ENCODE measurements around the gene NDRG3.
"Not testable (repeated sequence)": the region's sequence is repeated elsewhere in the genome, so short reads cannot be mapped to it uniquely, and the experiment has no call there.

The NDRG3 gene

DNA sequence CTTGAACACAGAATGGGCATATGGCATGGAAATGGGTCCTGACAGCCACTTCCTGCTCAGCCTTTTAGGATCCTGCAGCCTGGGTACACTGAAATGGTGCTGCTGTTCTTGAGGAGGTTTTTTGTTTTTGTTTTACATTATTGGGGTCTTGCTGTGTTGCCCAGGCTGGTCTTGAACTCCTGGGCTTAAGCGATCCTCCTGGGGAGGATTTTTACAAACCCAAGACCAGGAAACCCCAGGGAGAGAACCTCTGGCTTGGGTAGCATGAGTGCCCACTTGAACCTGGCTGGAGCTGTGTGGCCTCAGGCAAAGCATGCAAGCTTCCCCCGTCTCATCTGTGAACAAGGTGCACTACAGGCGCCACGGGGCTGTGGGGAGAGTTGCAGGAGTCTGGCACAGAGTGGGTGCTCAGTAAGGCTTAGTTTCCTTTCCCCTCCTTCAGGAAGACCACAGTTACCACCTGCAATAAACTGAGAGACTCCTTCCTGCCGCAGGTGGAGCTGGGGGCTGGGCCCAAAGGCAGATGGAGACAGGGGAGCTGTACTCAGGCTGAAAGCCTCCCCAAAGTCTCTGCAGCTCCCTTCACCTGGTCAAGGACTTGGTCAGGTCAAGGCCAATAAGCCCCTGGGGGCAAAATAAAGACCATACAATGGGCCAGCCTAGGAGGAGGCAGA lies 101.7 kb downstream of the NDRG3 start:
- no peak for DNase-seq (ENCODE audit: low spot score)

GRCh38 chr20:36642136-36642535 lies 103.8 kb downstream of the NDRG3 start:
- no peak for DNase-seq (ENCODE audit: low spot score)

- no peak for DNase-seq (ENCODE audit: low spot score)
These were observed 104.4 kb downstream of the NDRG3 start for GRCh38 chr20:36641506-36641843.

DNA sequence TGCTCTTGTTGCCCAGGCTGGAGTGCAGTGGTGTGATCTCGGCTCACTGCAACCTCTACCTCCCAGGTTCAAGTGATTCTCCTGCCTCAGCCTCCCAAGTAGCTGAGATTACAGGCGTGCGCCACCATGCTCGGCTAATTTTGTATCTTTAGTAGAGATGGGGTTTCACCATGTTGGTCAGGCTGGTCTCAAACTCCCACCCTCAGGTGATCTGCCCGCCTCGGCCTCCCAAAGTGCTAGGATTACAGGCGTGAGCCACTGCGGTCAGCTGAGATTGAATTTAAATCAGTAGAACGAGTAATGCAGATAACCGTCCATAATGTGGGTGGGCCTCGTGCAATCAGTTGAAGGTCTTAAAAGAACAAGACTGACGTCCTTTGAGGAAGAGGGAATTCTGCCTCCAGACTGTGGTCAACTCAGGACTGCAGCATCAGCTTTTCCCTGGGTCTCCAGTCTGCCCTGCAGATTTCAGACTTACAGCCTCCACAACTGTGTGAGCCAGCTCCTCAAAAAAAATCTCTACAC lies 107.0 kb downstream of the NDRG3 start:
- DNase-seq (ENCODE audit: low spot score) = not testable (repeated sequence)

- DNase-seq (ENCODE audit: low spot score) = no peak
These were observed 111.5 kb downstream of the NDRG3 start for GRCh38 chr20:36634342-36634741.

- DNase-seq (ENCODE audit: low spot score) = no peak
These were observed 112.6 kb downstream of the NDRG3 start for GRCh38 chr20:36633285-36633772.

DNA sequence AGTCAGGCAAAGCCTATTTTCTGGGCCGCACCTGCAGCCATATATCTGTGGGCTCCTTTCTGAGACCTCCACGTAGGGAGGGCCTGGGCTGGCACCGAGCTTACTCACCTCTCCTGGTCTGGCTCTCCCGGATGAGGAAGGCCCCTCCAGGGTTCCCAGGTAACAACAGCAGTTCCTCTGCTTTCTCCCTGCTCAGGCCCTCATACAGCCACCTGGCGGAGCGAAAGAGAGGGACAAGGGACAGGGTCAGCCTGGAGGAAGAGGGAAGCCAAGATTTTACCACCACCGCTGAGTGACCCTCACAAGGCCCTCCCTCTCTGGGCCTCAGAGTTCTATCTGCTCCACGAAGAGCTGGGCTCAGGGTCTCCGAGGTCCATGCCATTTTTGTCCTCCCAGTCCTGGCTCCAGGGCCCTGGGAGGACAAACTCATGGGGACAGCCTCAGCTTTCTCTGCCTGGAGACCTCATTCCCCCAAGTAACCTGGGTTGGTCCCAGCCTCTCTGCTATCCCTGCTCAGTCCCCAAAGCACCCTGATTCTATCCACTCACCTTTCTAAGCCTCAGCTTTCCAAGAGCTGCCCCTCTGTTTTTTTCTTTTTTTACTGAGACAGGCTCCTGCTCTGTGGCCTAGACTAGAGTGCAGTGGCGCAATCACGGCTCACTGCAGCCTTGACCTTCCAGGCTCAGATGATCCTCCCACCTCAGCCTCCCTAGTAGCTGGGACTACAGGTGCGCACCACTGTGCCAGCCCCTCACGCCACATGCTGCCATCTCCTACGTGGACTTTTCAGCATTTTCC lies 113.2 kb downstream of the NDRG3 start:
- DNase-seq (ENCODE audit: low spot score) = no peak

- DNase-seq (ENCODE audit: low spot score) = no peak
These were observed 113.8 kb downstream of the NDRG3 start for GRCh38 chr20:36632147-36632486.

GRCh38 chr20:36631646-36632045 lies 114.2 kb downstream of the NDRG3 start:
- no peak for DNase-seq (ENCODE audit: low spot score)

DNA sequence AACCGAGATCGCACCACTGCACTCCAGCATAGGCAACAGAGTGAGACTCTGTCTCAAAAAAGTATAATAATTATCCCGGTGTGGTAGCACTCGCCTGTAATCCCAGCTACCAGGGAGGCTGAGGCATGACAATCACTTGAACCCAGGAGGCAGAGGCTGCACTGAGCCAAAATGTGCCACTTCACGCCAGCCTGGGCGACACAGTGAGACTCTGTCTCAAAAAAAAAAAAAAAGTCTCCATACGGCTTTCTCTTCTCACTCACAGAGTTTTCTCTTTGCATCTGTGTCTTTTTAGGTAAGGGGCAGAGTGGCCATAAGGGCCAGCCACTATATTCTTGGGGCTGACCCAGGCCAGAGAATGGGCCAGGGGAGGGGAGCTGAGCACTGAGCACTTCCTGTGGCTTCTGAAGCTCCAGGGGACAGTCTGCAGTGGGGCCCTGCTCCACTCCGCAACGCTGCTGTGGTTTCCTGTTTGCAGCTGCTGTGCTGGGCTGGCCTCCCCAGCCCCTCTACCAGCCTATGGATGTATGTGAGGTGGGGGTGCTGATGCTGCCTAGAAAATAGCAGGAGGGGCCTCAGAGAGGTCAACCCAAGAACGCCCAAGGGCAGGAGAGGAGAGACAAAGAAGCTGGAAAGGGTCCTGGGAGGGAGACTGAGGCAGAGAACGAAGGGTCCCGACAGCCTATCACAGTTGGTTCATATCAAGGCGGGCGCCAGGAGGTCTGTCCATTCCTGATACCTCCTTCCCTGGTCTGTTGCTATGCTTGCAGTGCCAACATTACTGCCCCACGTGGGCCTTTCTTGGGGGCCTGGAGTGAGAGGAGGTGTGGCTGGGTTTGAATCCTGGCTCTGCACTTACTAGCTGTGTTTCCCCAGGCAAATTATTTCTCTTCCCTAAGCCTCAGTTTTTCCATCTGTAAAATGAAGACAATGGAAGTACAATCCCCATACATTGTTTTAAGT lies 115.9 kb downstream of the NDRG3 start:
- DNase-seq (ENCODE audit: low spot score) = no peak

DNA sequence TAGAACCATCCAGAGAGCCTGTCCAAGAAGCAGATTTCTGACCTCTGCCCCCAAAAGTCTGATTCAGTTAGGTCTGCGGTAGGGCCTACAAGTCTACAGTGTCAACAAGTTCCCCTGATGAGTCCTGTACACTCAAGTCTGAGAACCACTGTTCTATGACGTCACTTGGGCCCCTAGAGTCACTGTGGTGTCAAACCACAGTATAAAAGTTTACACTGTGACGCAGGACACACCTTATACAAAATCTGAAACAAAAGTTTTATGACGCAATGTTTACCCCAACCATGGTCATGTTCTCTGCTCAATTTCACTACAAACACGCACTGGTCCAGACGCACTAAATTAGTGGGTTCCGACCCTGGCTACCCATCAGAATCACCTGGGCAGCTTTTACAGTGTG lies 117.8 kb downstream of the NDRG3 start:
- no peak for DNase-seq (ENCODE audit: low spot score)

DNA sequence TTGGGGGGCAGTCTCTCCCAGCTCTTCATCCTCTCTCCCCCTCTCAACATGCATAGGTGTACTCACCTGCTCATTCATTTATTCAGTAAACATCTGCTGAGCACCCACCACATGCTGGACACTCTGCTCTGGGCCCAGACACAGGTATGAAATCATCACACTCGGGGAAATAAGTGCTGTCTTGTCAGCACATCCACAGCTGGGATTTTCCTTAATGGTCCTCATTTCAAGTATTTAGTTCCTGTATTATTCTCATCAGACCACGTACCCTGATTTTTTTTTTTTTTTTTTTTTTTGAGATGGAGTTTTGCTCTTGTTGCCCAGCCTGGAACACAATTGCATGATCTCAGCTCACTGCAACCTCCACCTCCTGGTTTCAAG lies 121.0 kb downstream of the NDRG3 start:
- no peak for DNase-seq (ENCODE audit: low spot score)

- no peak for DNase-seq (ENCODE audit: low spot score)
These were observed 121.6 kb downstream of the NDRG3 start for GRCh38 chr20:36624068-36624943.

DNA sequence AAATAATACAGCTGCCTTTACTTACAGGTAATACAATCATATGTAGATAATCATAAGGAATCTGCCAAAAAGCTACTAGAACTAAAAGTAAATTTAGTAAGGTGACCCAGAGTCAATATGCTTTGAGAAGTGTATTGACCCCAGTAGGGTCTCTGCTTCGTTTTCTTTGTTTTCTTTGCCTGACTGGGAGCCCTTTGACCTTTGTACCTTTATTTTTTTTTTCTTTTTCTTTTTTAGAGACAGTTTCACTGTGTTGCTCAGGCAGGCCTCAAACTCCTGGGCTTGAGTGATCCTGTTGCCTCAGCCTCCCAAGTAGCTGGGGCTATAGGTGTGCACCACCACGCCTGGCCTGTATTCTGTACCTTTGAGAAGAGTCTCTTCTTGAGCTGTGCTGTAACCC lies 122.4 kb downstream of the NDRG3 start:
- DNase-seq (ENCODE audit: low spot score) = no peak

GRCh38 chr20:36620917-36621316 lies 125.0 kb downstream of the NDRG3 start:
- no peak for DNase-seq (ENCODE audit: low spot score)

DNA sequence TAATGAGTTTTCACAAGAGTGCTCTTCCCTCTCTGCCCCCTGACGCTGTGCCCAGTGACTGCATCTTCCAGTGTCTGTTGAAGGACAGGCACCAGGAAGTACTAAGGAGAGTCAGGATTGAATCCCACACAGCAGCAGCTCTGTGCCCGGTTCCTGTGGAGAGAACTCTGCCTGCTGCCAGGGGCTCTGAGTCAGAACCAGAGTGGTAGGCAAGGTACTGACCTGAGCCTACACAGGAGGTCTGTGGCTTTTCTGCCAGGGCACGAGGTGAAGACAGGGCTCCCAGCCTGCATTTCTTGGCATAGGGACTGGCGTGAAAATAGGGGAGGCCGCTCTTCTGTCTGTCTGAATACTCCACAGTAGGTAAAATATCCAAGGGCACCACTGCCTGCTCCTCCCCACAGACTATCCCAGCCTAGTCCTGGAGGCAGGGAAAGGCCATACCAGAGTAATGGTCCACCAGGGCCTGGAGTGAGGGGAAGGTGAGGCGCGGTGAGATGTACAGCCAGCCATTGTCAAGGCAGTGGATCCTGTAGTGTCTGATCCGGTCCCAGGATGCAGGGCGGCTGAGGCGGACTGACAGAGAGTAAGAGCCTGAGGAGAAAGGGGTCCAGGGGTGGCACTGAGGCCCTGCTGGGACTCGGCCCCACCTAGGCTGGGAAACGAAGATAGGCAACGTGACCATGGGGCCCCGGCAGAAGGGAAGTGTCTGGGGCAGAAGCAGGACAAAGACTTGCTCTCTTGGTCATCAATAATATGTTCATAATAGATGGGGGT lies 130.9 kb downstream of the NDRG3 start:
- no peak for DNase-seq (ENCODE audit: low spot score)

- no peak for DNase-seq (ENCODE audit: low spot score)
These were observed 131.9 kb downstream of the NDRG3 start for GRCh38 chr20:36613974-36614373.

DNA sequence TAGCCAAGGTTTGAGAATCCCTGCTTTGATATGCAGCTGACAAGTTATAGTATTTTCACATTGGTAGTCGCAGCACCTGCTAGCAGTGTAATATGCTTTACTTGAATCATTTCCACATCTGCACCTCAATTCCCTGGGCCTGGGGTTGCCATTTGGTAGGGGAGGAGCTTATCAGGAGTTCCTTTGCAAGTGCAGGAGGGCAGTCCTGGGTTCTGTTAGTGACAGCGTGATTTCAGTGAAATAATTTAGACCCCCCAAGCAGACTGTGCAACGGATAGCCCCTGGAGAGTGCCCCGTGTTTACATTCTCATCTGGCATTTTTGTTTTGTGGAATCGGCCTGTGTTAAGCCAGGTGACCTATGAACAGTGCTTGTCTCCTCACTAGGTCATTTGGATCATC lies 134.3 kb downstream of the NDRG3 start:
- no peak for DNase-seq (ENCODE audit: low spot score)

DNA sequence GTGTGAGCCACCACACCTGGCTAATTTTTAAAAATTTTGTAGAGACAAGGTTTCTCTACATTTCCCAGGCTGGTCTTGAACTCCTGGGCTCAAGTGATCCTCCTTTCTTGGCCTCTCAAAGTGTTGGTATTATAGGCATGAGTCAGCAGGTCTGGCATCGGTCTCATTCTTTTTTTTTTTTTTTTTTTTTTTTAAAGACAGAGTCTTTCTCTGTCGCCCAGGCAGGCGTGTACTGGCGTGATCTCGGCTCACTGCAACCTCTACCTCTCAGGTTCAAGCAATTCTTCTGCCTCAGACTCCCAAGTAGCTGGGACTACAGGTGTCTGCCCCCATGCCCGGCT lies 137.5 kb downstream of the NDRG3 start:
- DNase-seq (ENCODE audit: low spot score) = not testable (repeated sequence)

- no peak for DNase-seq (ENCODE audit: low spot score)
These were observed 138.1 kb downstream of the NDRG3 start for GRCh38 chr20:36607586-36608387.
